Measurements from ENCODE around the gene CPZ.

CPZ gene

GRCh38 chr4:8581094-8581861 is 11.3 kb upstream of the CPZ start:
- no peak for DNase-seq

DNA sequence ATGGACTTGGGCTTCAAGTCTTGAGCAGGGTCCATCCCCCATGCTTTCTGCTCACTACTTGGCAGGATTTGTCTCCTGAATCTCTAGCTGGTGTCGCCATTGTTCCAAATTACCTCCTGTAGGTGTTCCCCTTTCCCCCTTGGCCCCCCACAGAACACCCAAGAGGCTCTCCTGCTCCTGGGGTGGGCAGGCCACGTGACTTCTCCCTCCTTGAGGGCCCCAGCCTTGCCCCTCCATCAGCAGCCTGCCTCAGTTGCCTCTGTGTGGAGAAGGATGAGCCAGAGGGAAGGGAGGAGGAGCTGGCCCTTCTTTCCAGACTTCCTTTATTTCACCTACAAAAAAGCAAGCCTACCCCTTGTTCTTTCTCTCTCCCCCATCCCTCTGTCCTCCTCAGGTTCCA is 10.5 kb upstream of the CPZ start:
- no peak for DNase-seq

DNA sequence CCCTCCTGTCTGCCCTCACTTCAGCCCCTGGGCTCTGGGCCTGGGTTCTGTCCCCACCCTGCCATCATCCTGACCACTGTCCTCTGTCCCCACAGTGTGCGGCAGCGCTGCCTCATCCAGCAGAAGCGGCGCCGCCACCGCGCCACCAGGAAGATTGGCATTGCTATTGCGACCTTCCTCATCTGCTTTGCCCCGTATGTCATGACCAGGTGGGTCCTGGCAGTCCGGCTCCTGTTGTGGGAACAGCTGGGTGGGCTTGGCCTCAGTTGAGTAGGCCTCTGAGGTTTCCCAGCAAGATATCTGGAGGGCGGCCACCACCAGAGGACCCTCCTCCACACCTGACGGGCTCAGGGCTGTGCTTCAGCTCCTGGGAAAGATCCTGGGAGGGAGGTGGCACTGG is 10.1 kb upstream of the CPZ start:
- no peak for DNase-seq

DNA sequence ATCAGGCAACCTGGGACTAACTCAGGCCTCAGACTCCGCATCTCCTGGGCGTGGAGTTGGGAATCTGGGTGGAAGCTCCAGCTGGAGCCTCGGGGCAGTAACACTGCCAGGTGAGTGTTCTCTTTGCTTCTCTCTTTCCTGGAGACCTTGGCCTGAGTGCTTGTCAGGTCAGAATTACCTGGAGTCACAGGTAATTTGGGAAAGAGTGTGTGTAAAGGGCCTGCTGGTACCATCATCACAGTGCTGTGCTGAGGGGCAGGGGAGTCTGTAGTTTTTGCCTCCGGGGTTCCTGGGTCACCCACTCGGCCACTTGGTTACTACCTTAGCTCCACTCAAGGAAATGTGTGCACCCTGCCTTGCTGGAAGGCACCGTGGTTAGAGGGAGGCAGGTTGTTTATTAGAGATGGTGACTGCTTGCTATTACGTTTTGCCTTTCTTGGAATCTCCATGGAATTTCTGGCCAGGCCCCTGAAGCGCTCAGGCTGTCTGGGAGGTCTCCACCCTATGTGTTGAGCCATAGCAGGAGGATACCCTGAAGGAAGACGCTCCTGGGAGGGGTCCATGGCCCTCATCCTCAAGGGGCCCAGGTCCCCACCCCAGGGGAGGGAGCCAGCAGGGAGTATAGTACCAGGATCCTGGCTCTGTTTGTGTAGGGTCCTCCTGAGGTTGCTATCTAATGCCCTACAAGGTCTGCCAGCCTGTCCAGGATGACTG is 9.5 kb upstream of the CPZ start:
- no peak for DNase-seq

GRCh38 chr4:8583655-8584025 is 8.9 kb upstream of the CPZ start:
- DNase-seq = no peak

DNA sequence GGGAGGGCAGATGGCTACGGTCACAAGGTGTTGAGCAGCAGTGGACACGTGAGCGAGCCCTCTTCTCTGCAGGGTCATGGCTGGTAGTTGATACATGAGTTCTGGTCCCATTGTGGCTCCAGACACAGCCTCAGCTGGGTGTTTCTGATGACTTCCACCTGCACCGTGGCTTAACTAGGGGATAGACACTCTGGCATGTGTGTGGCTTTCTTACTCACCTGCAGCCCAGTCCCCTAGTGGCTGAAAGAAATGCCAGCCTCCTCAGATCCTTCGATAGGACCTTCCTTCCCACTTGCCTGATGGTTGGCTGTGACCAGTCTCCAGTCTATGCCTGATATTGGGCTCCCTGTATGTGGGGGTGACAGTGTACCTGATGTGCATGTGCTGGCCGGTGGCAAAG is 7.4 kb upstream of the CPZ start:
- DNase-seq = no peak

GRCh38 chr4:8585721-8586212 is 6.8 kb upstream of the CPZ start:
- DNase-seq = no peak

DNA sequence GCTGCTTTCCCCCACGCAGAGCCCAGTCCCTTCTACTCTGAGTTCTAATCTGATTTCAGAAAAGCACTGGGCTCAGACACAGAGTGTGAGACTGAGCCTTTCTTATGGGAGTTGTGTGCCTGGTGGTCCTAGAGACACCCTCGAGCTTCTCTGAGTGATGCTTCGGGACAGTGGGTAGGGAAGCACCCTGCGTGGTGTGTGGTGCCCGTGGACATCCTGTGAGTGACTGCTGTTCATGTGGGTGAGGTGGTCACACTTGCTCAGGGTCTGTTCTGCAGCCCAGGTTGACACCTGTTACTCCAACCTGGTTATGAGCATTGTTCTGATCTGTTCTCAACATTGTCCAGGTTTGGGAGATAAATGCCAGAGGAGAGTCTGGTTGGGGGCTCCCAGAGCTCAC is 6.3 kb upstream of the CPZ start:
- DNase-seq = no peak

DNA sequence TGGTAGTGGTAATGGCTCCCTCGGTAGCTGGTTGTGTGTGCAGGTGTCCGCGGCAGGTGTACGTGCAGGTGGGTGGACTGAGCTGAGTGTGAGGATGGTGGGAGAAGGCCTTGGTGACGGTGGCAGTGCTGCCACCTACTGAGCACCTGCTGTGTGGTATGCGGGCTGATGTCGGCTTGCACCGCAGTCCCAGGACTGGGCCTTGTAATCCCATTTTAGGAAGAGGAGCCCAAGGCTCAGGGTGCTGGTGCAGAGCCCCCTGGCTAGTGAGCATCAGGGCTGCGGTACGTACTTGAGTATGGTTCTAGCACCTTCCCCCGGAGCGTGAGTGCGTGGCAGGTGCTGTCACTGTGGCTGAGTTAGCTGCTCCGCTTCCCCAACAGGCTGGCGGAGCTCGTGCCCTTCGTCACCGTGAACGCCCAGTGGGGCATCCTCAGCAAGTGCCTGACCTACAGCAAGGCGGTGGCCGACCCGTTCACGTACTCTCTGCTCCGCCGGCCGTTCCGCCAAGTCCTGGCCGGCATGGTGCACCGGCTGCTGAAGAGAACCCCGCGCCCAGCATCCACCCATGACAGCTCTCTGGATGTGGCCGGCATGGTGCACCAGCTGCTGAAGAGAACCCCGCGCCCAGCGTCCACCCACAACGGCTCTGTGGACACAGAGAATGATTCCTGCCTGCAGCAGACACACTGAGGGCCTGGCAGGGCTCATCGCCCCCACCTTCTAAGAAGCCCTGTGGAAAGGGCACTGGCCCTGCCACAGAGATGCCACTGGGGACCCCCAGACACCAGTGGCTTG is 5.7 kb upstream of the CPZ start:
- no peak for DNase-seq

GRCh38 chr4:8587469-8588195 is 4.9 kb upstream of the CPZ start:
- DNase-seq = no peak

DNA sequence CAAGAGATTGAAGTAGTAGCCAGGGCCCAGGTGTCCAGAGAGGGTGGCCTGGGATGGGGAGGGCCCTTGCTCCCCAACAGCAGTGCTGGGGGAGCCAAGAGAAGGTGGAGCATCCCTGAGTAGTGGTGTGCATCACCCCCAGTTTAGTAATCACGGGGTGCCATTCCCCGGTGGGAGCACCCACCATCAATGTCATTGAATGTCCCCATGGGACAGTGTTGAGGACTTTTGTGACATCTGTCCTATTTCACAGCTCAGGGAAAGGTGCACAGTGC is 4.4 kb upstream of the CPZ start:
- DNase-seq = no peak

- no peak for DNase-seq
Measured at GRCh38 chr4:8589336-8589735, 3.2 kb upstream of the CPZ start.

DNA sequence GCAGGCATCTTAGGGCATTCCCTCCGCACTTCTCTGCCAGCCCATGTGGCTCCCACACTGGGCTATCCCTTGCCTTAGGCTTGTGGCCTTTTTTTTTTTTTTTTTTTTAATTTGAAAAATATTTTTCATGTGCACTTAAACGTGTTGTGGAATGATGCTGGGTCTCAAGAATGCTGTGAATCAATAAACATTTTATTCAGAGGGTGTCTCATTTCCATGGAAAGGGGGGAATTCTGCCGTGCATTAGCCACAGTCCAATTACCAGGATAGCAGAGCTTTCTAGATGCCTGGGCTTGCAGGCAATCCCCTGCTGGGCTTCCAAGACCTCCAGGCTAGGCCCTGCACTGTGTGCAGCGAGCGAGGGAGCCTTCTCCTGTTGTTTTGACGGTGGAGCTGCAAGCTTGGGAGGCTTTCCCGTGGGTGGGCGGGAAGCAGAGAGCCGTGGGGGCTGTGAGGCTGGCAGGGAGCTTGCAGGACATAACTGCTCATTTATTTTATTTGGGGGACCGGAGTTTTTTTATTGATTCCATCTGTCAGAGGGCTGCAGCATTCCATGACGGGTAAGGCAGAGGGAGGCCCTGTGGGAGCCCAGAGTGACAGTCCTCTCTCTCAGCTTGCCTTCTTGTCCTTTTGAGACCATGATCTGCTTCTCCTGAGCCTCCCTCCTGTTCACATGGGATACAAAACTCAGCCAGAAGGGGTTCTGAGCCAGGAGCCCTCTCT is 2.6 kb upstream of the CPZ start:
- no peak for DNase-seq

DNA sequence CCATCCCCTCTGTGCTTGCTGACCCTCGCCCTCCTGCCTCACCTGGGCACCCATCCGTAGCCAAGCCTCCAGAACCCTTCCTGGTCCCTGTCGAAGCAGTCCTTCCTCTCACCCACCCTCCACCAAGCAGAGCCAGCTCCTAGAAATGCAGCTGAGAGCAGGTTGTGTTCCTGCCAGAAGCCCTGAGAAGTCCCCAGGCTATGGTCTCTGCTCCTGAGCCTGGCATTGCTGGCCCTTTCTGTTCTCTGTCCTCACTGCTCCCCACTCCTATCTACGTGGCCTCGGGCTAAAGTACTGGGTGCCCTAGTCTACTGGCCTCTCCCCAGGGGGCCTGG is 2.1 kb upstream of the CPZ start:
- no peak for DNase-seq

- DNase-seq = no peak
Measured at GRCh38 chr4:8591114-8591513, 1.5 kb upstream of the CPZ start.

- no peak for DNase-seq
Measured at GRCh38 chr4:8591626-8592365, 769 bp upstream of the CPZ start.

GRCh38 chr4:8593264-8594096 is 915 bp downstream of the CPZ start:
- no peak for DNase-seq

GRCh38 chr4:8594097-8595038 is 1.8 kb downstream of the CPZ start:
- no peak for DNase-seq

DNA sequence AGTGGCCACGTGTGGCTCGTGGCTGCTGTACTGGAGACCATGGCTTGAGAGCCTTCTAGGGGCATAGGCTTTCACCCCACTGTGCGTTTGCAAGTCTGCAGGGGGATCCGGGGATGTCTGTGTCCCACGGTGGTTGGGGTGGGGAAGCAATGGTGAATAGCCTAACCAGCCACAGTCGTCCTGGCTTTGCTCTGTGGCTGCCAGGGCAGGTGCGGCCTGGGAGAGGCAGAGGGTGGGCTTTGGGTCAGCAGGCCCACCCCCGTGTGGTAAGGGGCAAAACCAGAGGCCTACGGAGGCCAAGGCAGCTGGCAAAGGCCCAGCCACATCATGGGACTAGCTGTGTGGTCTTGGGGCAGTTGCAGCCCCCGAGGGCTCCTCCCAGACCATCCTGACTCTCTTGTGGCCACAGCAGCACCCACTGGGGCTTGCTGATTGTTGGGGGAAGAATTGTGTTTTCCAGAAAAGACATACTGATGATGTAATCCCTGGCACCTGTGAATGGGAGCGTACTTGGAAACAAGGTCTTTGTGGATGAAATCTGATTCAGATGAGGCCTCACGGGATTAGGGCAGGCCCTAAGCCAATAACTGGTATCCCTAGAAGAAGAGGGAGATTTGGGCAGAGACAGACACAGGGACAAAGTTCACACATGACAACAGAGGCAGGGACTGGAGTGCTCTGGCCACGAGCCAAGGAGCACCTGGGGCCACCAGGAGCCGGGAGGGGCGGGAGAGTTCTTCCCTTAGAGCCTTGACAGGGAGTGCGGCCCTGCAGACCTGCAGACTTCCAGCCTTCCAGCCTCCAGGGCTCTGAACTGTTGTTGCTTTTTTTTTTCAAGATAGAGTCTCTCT is 2.9 kb downstream of the CPZ start:
- no peak for DNase-seq
